ENCODE results near the gene AGBL1.

Gene AGBL1

GRCh38 chr15:86079508-86080266, at the start of gene AGBL1:
Gene AGBL1, plus strand, starts transcription at chr15:86079871.
- no peak for DNase-seq (ENCODE audit: low spot score)

- DNase-seq (ENCODE audit: low spot score): no peak
Measured at GRCh38 chr15:86034904-86035303, 44.8 kb upstream of the AGBL1 start.

GRCh38 chr15:86036243-86036642, 43.4 kb upstream of the AGBL1 start:
- no peak for DNase-seq (ENCODE audit: low spot score)

- DNase-seq (ENCODE audit: low spot score): no peak
Measured at GRCh38 chr15:86038491-86038890, 41.2 kb upstream of the AGBL1 start.

- no peak for DNase-seq (ENCODE audit: low spot score)
Measured at GRCh38 chr15:86040356-86041033, 39.2 kb upstream of the AGBL1 start.

- no peak for DNase-seq (ENCODE audit: low spot score)
Measured at GRCh38 chr15:86041399-86041798, 38.3 kb upstream of the AGBL1 start.

- DNase-seq (ENCODE audit: low spot score): no peak
Measured at GRCh38 chr15:86042226-86042625, 37.4 kb upstream of the AGBL1 start.

GRCh38 chr15:86044981-86045380, 34.7 kb upstream of the AGBL1 start:
- DNase-seq (ENCODE audit: low spot score): no peak

GRCh38 chr15:86054338-86054737, 25.3 kb upstream of the AGBL1 start:
- DNase-seq (ENCODE audit: low spot score): no peak

GRCh38 chr15:86055688-86056087, 24.0 kb upstream of the AGBL1 start:
- DNase-seq (ENCODE audit: low spot score): no peak

GRCh38 chr15:86059851-86060250, 19.8 kb upstream of the AGBL1 start:
- DNase-seq (ENCODE audit: low spot score): no peak

GRCh38 chr15:86060674-86061073, 19.0 kb upstream of the AGBL1 start:
- no peak for DNase-seq (ENCODE audit: low spot score)

GRCh38 chr15:86061581-86061980, 18.1 kb upstream of the AGBL1 start:
- no peak for DNase-seq (ENCODE audit: low spot score)

- DNase-seq (ENCODE audit: low spot score): no peak
Measured at GRCh38 chr15:86062646-86063243, 16.9 kb upstream of the AGBL1 start.

GRCh38 chr15:86063356-86064095, 16.1 kb upstream of the AGBL1 start:
- no peak for DNase-seq (ENCODE audit: low spot score)

GRCh38 chr15:86064326-86064725, 15.3 kb upstream of the AGBL1 start:
- no peak for DNase-seq (ENCODE audit: low spot score)

- DNase-seq (ENCODE audit: low spot score): no peak
Measured at GRCh38 chr15:86066174-86066834, 13.4 kb upstream of the AGBL1 start.

GRCh38 chr15:86073281-86073680, 6.4 kb upstream of the AGBL1 start:
- DNase-seq (ENCODE audit: low spot score): no peak

GRCh38 chr15:86076468-86076867, 3.2 kb upstream of the AGBL1 start:
- no peak for DNase-seq (ENCODE audit: low spot score)

GRCh38 chr15:86077070-86077469, 2.6 kb upstream of the AGBL1 start:
- no peak for DNase-seq (ENCODE audit: low spot score)

- DNase-seq (ENCODE audit: low spot score): no peak
Measured at GRCh38 chr15:86080302-86080701, 631 bp downstream of the AGBL1 start.
